ENCODE results near the gene C1QTNF9B.
"Not testable (repeated sequence)": the region's sequence is repeated elsewhere in the genome, so short reads cannot be mapped to it uniquely, and the experiment has no call there.

The C1QTNF9B gene

GRCh38 chr13:23889615-23890607, 7.4 kb downstream of the C1QTNF9B start:
- DNase-seq, result peak; percentile 48

GRCh38 chr13:23888658-23889614, 8.4 kb downstream of the C1QTNF9B start, which contains the start of gene MIPEP:
TSS of gene MIPEP (minus strand) at chr13:23889400. CDS start at chr13:23889320, 80 bp downstream.
- peak; percentile 94 for DNase-seq

- not testable (repeated sequence) for DNase-seq
These were observed 12.9 kb downstream of the C1QTNF9B start for GRCh38 chr13:23884361-23884760.

- no peak for DNase-seq
These were observed 14.0 kb downstream of the C1QTNF9B start for GRCh38 chr13:23883255-23883654.

GRCh38 chr13:23881402-23881800, 15.9 kb downstream of the C1QTNF9B start:
- DNase-seq, result not testable (repeated sequence)

GRCh38 chr13:23880493-23881401, 16.6 kb downstream of the C1QTNF9B start:
- DNase-seq, result not testable (repeated sequence)

GRCh38 chr13:23877286-23877685, 20.0 kb downstream of the C1QTNF9B start:
- no peak for DNase-seq

GRCh38 chr13:23876265-23876664, 21.0 kb downstream of the C1QTNF9B start:
- no peak for DNase-seq

- DNase-seq, result peak; percentile 33
These were observed 25.6 kb downstream of the C1QTNF9B start for GRCh38 chr13:23871616-23872220.

GRCh38 chr13:23870356-23871140, 26.8 kb downstream of the C1QTNF9B start:
- no peak for DNase-seq

GRCh38 chr13:23868521-23868920, 28.8 kb downstream of the C1QTNF9B start:
- no peak for DNase-seq

- DNase-seq, result no peak
These were observed 30.2 kb downstream of the C1QTNF9B start for GRCh38 chr13:23867027-23867491.

- DNase-seq, result no peak
These were observed 30.8 kb downstream of the C1QTNF9B start for GRCh38 chr13:23866420-23867026.

- DNase-seq, result no peak
These were observed 31.4 kb downstream of the C1QTNF9B start for GRCh38 chr13:23865906-23866305.

- no peak for DNase-seq
These were observed 32.3 kb downstream of the C1QTNF9B start for GRCh38 chr13:23865026-23865425.

GRCh38 chr13:23861310-23861709, 36.0 kb downstream of the C1QTNF9B start:
- DNase-seq, result peak; percentile 34

GRCh38 chr13:23859904-23860303, 37.4 kb downstream of the C1QTNF9B start:
- DNase-seq, result no peak

GRCh38 chr13:23859455-23859854, 37.8 kb downstream of the C1QTNF9B start:
- no peak for DNase-seq

- DNase-seq, result no peak
These were observed 38.8 kb downstream of the C1QTNF9B start for GRCh38 chr13:23858546-23858945.
